Fibroblast of gingiva (primary cell): ENCODE results near the gene UPK2.

Source experiments
- DNase-seq: peaks from one replicate; pipeline ENCODE4 v3.0.0-alpha.2; 2011; ENCODE audit warnings: low read depth

Gene UPK2

DNA sequence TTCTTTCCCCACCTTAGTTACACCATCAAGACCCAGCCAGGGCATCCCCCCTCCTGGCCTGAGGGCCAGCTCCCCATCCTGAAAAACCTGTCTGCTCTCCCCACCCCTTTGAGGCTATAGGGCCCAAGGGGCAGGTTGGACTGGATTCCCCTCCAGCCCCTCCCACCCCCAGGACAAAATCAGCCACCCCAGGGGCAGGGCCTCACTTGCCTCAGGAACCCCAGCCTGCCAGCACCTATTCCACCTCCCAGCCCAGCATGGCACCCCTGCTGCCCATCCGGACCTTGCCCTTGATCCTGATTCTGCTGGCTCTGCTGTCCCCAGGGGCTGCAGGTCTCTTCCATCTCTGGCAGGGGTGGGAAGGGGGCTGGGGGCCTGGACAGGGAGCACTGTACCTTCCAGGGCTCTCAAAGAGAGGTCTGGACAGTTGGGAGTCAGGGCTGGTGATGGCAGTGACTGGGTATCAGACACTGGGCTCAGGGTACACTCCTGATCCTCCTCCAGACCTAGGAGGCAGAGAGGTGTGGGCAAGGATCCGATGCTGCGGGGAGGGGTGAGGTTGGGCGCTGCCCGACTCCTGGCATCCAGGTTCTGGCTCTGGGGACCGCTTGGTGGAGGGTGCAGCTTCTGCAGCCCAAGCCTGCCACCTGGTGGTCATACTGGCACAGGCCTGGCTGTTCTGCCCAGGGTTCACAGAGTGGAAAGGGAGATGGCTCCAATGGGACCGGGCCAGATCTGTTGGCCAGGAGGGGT lies at the start of gene UPK2:
UPK2 (plus strand) TSS at position 205 of the 753 bp plus-strand sequence; CDS start at position 258, 53 bp downstream.
- DNase-seq: peak; percentile 64

DNA sequence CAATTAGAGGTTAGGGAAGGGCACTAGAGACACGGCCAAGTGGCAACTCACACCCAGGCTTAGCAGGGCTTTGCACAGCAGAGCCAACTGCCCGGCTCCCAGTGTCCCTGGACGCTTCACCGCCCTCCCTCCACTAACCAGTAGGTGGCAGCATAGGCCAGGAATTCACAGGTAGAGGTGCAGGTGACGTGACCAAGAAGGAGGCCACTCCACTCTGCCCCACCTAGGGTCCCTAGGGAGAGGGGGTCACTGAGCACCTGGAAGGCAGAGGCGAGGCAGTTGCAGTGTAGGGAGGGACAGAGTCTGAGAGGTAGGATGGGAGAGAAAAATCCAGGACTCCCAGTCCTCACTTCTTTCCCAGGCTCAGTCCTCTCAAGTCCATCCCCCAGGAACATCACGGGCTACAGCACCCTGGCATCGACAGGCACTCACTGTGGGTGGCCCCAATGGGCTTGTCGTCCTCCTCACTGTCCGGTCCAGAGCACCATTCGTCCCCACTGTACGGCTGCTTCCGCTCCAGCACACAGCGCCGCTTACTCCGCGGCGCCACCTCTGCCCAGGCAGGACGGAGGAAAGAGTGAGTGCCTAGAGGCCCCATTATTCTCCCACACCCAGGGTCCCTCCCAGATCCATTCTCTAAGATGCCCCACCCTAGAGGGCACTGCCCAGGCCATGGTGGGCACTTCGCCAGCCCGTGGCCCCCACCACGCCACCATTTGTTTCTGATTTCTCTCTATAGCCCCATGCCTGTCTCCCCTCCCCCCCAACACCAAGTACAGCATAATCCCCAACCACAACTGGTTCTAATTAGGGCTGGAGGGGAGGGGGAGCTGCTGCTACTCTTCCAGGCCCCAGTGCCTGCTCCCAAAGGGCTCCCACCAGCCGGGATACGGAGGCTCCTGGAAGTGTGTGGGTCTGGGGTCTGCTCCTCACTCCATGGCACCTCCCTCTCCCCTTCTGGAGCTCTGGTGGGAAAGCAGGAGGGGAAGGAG lies 48.8 kb upstream of the UPK2 start:
- peak; percentile 57 for DNase-seq

GRCh38 chr11:118908264-118908663 lies 47.8 kb upstream of the UPK2 start:
- no peak for DNase-seq

DNA sequence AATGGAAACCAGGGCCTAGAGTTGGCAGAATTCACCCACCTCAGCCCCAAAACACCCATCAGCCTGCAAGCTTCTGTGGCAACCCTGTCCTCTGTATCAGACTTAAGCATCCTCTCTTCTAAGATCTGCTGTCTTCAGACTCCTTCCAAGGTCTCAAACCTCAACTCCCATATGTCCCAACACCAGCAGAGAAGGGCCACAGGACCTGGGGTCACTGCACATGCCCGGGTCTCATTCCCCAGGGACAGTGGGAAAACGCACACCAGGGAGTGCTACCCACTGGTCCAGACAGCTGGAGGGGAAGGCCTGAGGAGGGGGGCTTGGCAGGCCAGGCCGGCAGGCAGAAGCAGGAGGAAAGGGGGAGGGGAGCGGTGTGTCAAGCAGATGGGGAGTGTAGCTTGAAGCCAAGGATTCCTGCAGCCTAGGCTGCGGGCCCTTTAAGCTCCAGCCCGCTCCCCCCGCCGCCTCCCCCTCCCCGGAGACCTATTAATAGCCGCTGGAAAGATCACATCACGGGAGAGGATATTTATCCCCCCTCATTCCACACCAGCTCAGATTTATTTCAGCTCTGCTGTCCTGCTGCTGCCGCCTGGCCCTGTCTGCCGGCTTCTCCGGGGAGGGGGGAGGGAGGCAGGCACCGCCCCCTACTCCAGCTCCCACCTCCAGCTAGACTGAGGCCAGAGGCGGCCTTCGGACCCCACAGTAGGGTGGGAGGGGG lies 47.0 kb upstream of the UPK2 start:
- DNase-seq: peak; percentile 94

GRCh38 chr11:118909619-118910308 lies 46.3 kb upstream of the UPK2 start:
- no peak for DNase-seq

DNA sequence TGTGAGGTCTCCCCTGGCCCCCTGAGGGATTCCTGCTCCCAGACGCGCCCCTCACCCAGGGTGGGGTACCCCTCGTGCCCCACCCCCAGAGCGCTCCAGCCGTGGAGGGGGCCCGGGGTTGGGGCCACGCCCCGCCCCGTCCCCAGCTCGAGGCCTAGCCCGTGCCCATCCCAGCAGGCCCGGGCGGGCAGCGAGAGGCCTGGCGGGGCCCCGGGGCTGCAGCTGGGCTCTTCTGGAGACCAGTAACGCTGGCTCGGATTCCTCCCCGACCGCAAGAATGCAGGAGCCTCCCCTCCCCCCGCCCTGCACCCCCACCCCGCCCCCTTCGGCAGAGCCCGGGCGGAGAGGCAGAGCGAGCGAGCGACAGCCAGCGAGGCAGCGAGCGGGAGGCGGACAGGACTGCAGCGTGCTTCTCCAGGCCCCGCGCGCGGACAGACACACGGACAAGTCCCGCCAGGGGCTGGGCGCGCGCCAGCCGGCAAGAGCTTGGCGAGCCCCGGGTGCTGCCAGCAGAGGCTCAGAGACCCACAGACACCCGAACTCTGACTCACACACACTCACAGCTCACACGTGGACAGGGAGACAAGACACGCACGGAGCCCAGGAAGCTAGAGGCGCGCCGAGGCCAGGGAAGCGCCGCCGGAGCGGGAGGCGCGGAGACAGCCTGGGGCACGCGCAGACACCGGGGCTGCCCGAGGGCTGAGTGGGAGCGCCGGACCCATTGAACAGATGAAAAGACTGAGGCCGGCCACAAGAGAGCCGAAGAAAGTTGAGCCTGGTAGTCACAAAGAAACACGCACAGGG lies 45.6 kb upstream of the UPK2 start:
- DNase-seq: peak; percentile 94

DNA sequence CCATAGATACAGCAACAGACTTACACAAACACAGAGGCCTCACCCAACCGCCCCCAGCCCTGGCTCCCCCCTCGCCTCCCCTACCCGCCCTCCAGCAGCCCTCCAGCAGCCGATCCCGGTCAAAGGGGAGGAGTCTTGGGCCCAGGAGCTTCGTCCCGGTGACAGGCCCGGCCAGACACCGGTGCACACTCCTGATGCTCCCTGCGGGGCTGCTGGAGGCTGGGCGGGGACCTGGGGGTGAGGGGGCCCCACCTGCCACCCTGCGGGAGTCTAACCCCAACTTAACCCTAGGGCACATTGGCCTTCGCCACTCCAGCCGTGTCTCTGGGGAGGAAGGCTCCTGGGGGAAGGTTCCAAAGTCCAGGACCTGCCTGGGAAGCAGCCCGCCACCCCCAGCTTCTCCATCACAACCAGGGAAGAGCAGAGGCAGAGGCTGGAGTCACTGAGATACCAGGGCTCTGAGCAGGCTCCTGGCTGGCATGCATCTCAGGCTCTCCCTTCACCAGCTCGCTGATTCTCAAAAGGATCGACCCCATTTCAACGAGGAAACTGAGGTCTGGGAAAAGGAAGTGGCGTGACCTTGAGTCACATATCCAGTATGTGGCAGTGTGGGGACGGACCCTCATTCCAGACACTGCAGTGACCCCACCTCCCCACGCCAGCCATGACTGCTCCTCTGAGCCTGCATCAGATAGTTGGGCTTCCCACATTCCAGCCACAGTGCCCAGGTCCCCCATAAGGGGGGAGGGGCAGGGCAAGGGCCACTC lies 44.8 kb upstream of the UPK2 start:
- no peak for DNase-seq

DNA sequence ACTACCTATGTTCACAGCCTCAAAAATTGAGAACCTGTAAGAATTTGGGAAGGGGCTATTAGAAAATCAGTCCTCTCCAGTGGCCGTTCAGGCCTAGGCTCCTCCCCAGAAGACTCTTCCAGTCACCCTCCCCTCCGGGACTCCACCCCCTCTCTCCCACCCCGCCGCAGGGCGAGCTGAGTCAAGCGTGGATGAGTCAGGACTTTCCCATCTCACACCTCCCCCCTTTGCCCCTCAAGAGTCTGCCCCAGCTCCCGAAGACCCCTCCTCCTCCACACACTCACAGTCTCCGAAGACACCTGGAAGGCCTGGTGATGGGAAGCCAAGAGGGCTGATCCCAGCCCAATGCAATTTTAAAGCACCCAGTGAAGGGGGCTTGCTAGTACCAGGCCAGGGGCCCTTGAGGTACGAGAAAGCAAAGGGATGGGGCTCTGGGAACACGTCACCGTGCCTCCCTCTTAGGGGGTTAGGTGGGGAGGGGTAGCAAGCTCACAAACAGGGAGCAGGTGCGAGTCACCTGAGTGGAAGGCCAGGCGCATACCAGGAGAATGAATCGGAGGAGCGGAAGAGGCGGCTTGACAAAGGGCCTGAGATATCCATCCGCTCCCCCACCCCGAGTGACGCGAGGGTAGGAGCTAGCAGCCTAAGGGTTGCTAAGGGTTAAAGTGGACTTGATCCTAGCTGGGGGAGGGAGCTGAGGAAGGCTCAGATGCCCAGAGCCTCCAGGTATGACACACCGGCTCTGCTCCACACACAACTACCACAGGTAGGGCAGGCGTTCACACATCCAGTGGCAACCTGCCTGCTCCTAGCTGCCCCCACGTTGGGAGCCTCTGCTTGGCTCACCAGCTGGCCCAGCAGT lies 44.0 kb upstream of the UPK2 start:
- peak; percentile 82 for DNase-seq

GRCh38 chr11:118912742-118913410 lies 43.2 kb upstream of the UPK2 start:
- no peak for DNase-seq

GRCh38 chr11:118913411-118914125 lies 42.5 kb upstream of the UPK2 start:
- DNase-seq: no peak

GRCh38 chr11:118914178-118914918 lies 41.8 kb upstream of the UPK2 start:
- DNase-seq: no peak

- DNase-seq: no peak
Observed at GRCh38 chr11:118914987-118915386, 41.1 kb upstream of the UPK2 start.

- no peak for DNase-seq
Observed at GRCh38 chr11:118915396-118915795, 40.7 kb upstream of the UPK2 start.

- DNase-seq: no peak
Observed at GRCh38 chr11:118915941-118916841, 39.9 kb upstream of the UPK2 start.

- DNase-seq: peak; percentile 92
Observed at GRCh38 chr11:118916842-118917388, 39.2 kb upstream of the UPK2 start.
